ENCODE measurements around the gene KIAA1614.

DNA sequence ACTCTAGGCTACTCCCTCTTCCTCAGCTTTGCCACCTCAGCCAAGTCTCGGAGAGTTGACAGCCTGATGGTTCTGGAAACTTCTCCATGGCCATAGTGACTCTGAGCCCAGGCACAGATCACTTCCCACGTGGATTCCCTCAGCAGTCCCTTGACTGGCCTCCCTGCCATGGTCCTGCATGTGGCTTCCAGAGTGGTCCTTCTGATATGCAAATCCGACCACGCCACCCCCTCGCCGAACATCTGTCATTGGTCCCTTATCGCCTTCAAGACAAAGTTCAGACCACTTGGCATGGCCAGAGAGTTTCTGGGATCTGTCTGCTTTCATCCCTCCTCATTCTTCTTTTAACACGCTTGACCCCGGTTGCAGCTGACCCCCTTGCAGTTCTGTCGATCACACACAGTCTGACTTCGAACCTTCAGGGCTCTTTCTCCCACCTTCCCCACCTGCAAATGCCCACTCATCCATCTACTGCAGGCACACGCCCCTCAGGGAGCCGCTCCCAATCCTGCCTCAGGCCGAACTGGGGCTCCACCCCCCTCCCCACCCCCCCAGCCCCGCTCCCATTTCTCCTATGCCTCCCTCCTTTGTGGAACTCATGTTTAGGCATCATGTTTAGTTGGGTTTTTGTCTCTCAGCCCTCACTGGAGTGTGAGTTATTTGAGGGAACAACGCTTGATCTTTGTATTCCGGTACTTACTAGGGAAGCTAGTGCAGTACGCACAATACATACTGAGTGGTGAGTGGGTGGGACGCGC is 29.0 kb downstream of the KIAA1614 start:
- no peak for TF ChIP-seq CTCF (IDR thresholded peaks at IDR 0.05)
- no peak for TF ChIP-seq EZH2 (IDR thresholded peaks at IDR 0.05)

Measured in neural progenitor cell (in vitro differentiated cells).